HG03025 (cell line): Measurements from ENCODE around the gene RET.
"Not testable (repeated sequence)": the region's sequence is repeated elsewhere in the genome, so short reads cannot be mapped to it uniquely, and the experiment has no call there.

Experiments
- ATAC-seq: cut with Tn5 transposase; IDR thresholded peaks from one replicate; pipeline ENCODE4 v1.9.1; 2021; ENCODE audit warnings: mild to moderate bottlenecking, moderate library complexity; ENCODE audit not compliant: unreplicated experiment, low FRiP score

The RET gene

GRCh38 chr10:43130770-43131171 lies 53.9 kb downstream of the RET start:
- ATAC-seq, result no peak

GRCh38 chr10:43131256-43131655 lies 54.4 kb downstream of the RET start:
- ATAC-seq, result no peak

- ATAC-seq, result no peak
Measured at GRCh38 chr10:43131906-43132305, 55.0 kb downstream of the RET start.

- no peak for ATAC-seq
Measured at GRCh38 chr10:43132867-43133787, 56.3 kb downstream of the RET start.

GRCh38 chr10:43134126-43134905 lies 57.4 kb downstream of the RET start:
- no peak for ATAC-seq

GRCh38 chr10:43135064-43135463 lies 58.2 kb downstream of the RET start:
- ATAC-seq, result no peak

GRCh38 chr10:43135656-43136055 lies 58.8 kb downstream of the RET start:
- no peak for ATAC-seq

- no peak for ATAC-seq
Measured at GRCh38 chr10:43136432-43136831, 59.6 kb downstream of the RET start.

- ATAC-seq, result no peak
Measured at GRCh38 chr10:43136995-43137716, 60.3 kb downstream of the RET start.

GRCh38 chr10:43137717-43138020 lies 60.8 kb downstream of the RET start:
- no peak for ATAC-seq

GRCh38 chr10:43138021-43138756 lies 61.3 kb downstream of the RET start, which contains the start of gene CSGALNACT2:
CSGALNACT2 (plus strand) TSS chr10:43138445; CDS start chr10:43155150, 16,705 bp downstream.
- peak; percentile 59 for ATAC-seq

- peak; percentile 45 for ATAC-seq
Measured at GRCh38 chr10:43138757-43139241, 61.9 kb downstream of the RET start.

GRCh38 chr10:43141421-43141820 lies 64.6 kb downstream of the RET start:
- no peak for ATAC-seq

GRCh38 chr10:43145311-43145710 lies 68.4 kb downstream of the RET start:
- no peak for ATAC-seq

GRCh38 chr10:43145936-43146335 lies 69.1 kb downstream of the RET start:
- not testable (repeated sequence) for ATAC-seq

GRCh38 chr10:43151371-43151770 lies 74.5 kb downstream of the RET start:
- ATAC-seq, result no peak

GRCh38 chr10:43153901-43154300 lies 77.0 kb downstream of the RET start:
- ATAC-seq, result no peak

- ATAC-seq, result no peak
Measured at GRCh38 chr10:43155221-43155620, 78.4 kb downstream of the RET start.

GRCh38 chr10:43155741-43156140 lies 78.9 kb downstream of the RET start:
- no peak for ATAC-seq
